GM19025 (cell line): ENCODE measurements around the gene ADAD2.

ENCODE experiments used
- ATAC-seq: cut with Tn5 transposase; IDR thresholded peaks from one replicate; pipeline ENCODE4 v1.9.1; 2021; ENCODE audit warnings: mild to moderate bottlenecking, low read depth, moderate library complexity; ENCODE audit not compliant: unreplicated experiment

ADAD2 gene

DNA sequence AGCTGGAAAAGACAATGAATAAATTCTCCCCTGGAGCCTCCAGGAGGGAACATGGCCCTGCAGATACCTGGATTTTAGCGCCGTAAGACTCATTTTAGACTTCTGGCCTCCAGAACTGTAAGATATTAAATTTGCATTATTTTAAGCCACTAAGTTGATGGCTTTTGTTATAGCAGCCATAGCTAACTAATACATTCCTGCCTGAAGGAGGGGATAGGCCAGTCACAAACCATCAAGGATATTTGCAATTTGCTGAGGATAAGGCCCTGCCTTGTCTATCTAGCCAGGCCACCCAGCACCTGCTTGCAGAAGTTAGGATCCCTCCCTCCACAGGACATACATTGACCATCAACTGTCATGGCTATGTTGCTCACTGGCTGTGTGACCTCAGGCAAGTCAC lies 53.8 kb downstream of the ADAD2 start:
- no peak for ATAC-seq

DNA sequence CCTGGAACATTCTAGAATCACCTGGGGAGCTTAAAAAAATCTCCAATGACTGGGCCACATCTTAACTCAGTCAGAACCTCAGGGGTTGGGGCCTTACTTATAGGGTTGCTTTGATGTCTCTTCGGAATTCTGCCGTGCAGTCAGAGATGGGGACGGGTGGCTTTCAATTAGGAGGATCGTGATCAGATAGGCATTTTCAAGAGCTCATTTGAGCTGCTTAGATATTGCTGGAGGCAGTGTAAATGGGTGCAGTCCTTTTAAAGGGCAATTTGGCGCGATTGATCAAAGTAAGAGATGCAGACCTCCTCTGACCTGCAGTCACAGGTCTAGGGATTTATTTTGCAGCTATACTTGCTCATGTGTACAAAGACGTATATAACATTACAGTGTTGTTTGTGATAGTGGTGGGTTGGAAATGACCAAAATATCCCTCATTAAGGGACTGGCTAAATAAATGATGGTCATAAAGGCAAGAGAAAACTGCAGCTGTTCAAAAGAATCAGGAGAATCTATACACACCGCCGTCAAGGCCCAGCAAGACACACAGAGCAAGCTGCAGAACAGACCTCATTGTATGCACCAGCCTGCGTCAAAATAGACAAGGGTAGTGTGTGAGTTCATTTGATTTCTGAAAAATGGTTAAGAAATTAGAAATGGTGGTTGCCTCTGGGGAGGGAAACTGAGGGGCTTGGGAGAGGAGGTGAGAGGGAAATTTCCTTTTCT lies 55.2 kb downstream of the ADAD2 start:
- ATAC-seq, result no peak

GRCh38 chr16:84246679-84247077 lies 55.7 kb downstream of the ADAD2 start:
- no peak for ATAC-seq
